BJ (cell line): ENCODE results near the gene ROBO3. TPM values are rescaled to one million over a fixed set of nuclear protein-coding genes. Genes with fewer than 3 reads are reported as not detected.

Experiments
- CTCF ChIA-PET: fragments of 350-600 bp; formaldehyde crosslinking; extraction: SDS; loops from one replicate; lab custom pipeline; 2021; ENCODE audit warnings: antibody characterized with exemption, inconsistent platforms; lab: Yijun Ruan, JAX
- POLR2A ChIA-PET: fragments of 300-600 bp; sonication (Branson Sonifier 250); formaldehyde crosslinking; extraction: SDS; loops from one replicate; lab custom pipeline; 2021; ENCODE audit warnings: antibody characterized with exemption; lab: Charles Lee
- DNase-seq: peaks from one replicate; pipeline ENCODE4 v3.0.0-alpha.2; 2011; ENCODE audit warnings: low read depth
- H3K27me3 ChIP-seq: 2 replicates; pipeline ENCODE4 v1.6.0; 2011; ENCODE audit warnings: low read length; ENCODE audit not compliant: control insufficient read depth, insufficient read depth
- H3K36me3 ChIP-seq: 2 replicates; pipeline ENCODE4 v1.5.1; 2011; ENCODE audit warnings: low read length; ENCODE audit not compliant: control insufficient read depth, insufficient read depth
- H3K4me3 ChIP-seq: 2 replicates; pipeline ENCODE4 v1.5.1; 2011; ENCODE audit warnings: low read depth, mild to moderate bottlenecking, control low read depth, low read length
- polyA plus RNA-seq: library from polyadenylated mRNA; depleted of rRNA; stranded (reverse); fragments of >200 nt; gene quantifications from 2 replicates; pipeline ENCODE4 v1.2.3, GENCODE V29; 2011
- TF ChIP-seq, protein P1 (sequence below): IDR thresholded peaks from 2 replicates; pipeline ENCODE4 v1.5.1; 2011; ENCODE audit warnings: low read depth, mild to moderate bottlenecking, control low read depth, inconsistent platforms, low read length, moderate library complexity; ENCODE audit not compliant: insufficient read depth

ROBO3 gene
- polyA plus RNA-seq, 1 experiment: 27.8 TPM

DNA sequence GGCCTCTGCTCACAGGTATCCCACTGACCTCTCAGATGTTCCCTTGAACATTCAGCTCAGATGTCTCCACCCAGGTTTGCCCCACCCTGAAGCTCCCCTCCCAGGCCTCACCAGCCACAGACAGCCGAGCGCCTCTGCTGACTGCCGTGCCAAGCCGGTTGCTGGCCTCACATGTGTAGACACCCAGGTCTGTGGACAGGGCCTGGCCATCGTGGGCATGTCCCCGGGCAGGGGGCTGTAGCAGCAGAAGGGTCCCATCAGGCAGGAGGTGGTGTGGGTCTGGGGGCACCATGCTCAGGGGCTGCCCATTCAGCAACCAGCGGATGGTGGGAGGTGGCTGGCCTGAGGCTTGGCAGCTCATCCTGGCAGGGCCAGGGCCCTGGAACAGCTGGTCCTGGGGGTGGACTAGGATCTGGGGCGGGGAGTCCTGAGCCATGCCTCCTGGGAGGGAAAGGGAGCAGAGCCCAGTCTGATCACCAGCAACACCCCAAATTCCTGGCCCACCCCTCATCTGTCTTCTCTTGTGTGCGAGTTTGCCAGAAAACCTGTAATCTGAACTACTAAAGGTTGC is 31.7 kb downstream of the ROBO3 start:
- POLR2A ChIA-PET: no interaction called here

DNA sequence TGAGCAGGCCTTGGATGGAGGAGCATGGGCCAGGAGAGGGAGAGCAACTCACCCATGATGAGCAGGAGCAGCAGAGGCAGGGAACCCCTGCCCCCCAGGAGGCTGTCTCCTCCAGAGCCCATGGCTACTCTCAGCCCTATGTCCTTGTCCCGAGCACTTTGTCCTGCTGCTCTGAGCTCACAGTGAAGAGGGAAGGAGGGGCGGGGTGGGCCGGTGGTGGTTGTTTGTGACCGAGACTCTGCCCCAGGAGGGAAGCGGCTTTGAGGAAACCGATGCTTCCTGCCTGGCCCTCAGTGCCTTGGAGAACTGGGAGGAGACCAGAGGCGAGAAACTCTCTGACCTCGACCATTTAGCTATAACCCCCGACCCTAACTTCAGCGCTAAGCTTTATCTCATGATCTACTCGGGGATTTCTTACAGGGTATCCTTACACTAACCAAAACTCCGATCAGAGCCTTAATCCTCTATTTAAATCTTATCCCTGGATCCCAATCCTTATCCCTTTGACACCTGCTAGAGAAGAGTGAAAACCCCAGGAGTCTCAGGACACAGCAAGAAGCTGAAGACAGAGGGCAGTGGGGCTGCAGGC is 32.5 kb downstream of the ROBO3 start, which contains the start of gene ROBO4:
Gene ROBO4, minus strand, starts transcription at position 192 of the 589 bp plus-strand sequence. Its CDS starts 70 bp downstream, at position 122.
- TF ChIP-seq, protein P1, sequence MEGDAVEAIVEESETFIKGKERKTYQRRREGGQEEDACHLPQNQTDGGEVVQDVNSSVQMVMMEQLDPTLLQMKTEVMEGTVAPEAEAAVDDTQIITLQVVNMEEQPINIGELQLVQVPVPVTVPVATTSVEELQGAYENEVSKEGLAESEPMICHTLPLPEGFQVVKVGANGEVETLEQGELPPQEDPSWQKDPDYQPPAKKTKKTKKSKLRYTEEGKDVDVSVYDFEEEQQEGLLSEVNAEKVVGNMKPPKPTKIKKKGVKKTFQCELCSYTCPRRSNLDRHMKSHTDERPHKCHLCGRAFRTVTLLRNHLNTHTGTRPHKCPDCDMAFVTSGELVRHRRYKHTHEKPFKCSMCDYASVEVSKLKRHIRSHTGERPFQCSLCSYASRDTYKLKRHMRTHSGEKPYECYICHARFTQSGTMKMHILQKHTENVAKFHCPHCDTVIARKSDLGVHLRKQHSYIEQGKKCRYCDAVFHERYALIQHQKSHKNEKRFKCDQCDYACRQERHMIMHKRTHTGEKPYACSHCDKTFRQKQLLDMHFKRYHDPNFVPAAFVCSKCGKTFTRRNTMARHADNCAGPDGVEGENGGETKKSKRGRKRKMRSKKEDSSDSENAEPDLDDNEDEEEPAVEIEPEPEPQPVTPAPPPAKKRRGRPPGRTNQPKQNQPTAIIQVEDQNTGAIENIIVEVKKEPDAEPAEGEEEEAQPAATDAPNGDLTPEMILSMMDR: no peak
- ChIA-PET CTCF (interaction anchor here (0.8 to 3.2 kb wide), 8 partner anchors 9 to 253 kb away, joined by 3 to 11 read pairs (median 4); partner anchors contain the start of genes HEPN1 and ROBO3), POLR2A (no interaction called here)
- Histone ChIP-seq H3K27me3 (no peaks in the 10 kb centered on the region), H3K36me3 (no peaks in the 10 kb centered on the region), H3K4me3 (no peak within 1 kb of the TSS)
- no peak for DNase-seq

More for the DNA sequence above, 31.7 kb downstream of the ROBO3 start:
- Histone ChIP-seq H3K36me3 (no peaks in the 10 kb centered on the region), H3K27me3 (no peaks in the 10 kb centered on the region), H3K4me3 (no peak overlapping the region)
- DNase-seq: no peak
- CTCF ChIA-PET: interaction anchor here (0.8 to 2.8 kb wide), 4 partner anchors 15 to 252 kb away, joined by 3 to 11 read pairs (median 7); no protein-coding TSS in a partner anchor
- TF ChIP-seq, protein P1: no peak

DNA sequence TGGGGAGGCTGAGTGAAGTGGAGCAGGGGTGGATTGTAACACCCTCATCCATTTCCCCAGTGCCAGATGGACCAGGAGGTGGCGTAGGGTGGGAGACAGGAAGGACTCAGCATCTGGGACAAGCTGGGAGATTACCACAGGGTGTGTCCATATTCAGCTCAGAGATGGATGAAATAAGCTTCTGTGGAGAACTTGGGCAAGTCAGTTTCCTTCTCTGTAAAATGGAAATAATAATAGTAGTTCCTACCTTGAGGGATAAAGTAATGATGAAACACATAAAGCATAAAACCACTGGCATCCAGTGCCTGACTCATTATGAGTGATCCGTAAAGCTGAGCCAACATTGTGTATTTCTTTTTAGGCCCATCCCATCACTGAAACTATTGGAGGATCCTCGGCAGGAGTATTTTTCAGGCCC is 33.0 kb downstream of the ROBO3 start:
- H3K27me3 ChIP-seq: no peaks in the 10 kb centered on the region
- DNase-seq: peak; percentile 79
- ChIA-PET CTCF (interaction anchor here (1.0 to 3.2 kb wide), 7 partner anchors 9 to 60 kb away, joined by 3 to 11 read pairs (median 5); partner anchors contain the start of genes HEPN1 and ROBO3), POLR2A (interaction anchor here (1.0 kb wide), 1 partner anchor 22 kb away, joined by 3 read pairs; no protein-coding TSS in a partner anchor)
- H3K4me3 ChIP-seq: no peak overlapping the region
- TF ChIP-seq, protein P1: 0 out of 2 replicates have a peak, but pooled peaks have one; percentile 26
- no peaks in the 10 kb centered on the region for H3K36me3 ChIP-seq

DNA sequence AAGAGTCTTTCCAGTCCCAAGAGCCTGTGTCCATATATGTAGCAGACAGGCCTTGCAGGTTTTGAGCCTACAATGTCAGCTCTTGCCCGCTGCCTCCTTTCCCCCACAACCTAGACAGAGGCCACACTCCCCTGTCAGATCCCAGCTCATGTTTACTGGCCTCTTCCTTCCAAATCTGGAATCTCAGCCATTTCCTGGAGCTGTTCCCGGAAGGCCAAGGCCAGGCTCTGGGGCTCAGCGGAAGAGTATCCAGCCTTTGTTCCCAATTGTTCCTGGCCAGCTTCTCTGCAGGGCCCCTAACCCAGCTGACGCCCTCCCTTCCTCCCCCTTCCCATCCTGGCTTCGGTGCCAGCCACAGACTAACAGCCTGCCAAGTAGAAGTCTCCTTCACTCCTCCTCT is 33.5 kb downstream of the ROBO3 start:
- no peaks in the 10 kb centered on the region for H3K27me3 ChIP-seq
- H3K4me3 ChIP-seq: no peak overlapping the region
- TF ChIP-seq, protein P1: no peak
- CTCF ChIA-PET: interaction anchor here (1.0 to 3.2 kb wide), 7 partner anchors 10 to 61 kb away, joined by 3 to 11 read pairs (median 5); partner anchors contain the start of genes HEPN1 and ROBO3
- no peaks in the 10 kb centered on the region for H3K36me3 ChIP-seq
- POLR2A ChIA-PET: interaction anchor here (0.7 to 1.0 kb wide), 2 partner anchors 22 to 34 kb away, joined by 3 to 5 read pairs; no protein-coding TSS in a partner anchor
- no peak for DNase-seq
